ENCODE data around the gene MLLT10. TPM values are rescaled to one million over a fixed set of nuclear protein-coding genes. Genes with fewer than 3 reads are reported as not detected.

MLLT10 gene
- total and polyA plus RNA-seq, 2 donors (not counting 3 experiments of a cell fraction or from before 2014, with no cell fraction given): 35.4 to 54.0 TPM

- Histone ChIP-seq H3K9me3 (replicated peaks; ENCODE audit: control insufficient read depth, insufficient read depth, low read length) (no peaks in the 10 kb centered on the region), H3K9me1 (replicated peaks; ENCODE audit: control insufficient read depth, extremely low read depth, insufficient read depth, low read length) (no peaks in the 10 kb centered on the region), H4K20me1 (replicated peaks; ENCODE audit: control insufficient read depth, extremely low read depth, insufficient read depth, low read length) (no peaks in the 10 kb centered on the region), H3K4me2 (ENCODE audit: insufficient read depth, low read length) (no peak overlapping the region), H3K9ac (replicated peaks; ENCODE audit: extremely low read depth, insufficient read depth, low read length) (no peak overlapping the region), H3K79me2 (ENCODE audit: control insufficient read depth, insufficient read depth, low read length) (peaks cover 30% of the 10 kb centered on the region), H3K27me3 (ENCODE audit: control insufficient read depth in 2 of 2, insufficient read depth in 2 of 2, low read length in 2 of 2) (no peaks in the 10 kb centered on the region), H3K27ac (ENCODE audit: insufficient read depth, low read depth, low read length) (no peak overlapping the region), H3K4me3 (replicated peaks in 1 of 3; ENCODE audit: insufficient read depth in 1 of 3, low read depth in 1 of 3, low read length in 3 of 3) (no peak overlapping the region), H3K36me3 (ENCODE audit: control insufficient read depth in 2 of 2, extremely low read depth in 1 of 2, insufficient read depth in 2 of 2, low read length in 2 of 2) (peaks cover 0 to 3% of the 10 kb centered on the region in 2 experiments), H2AFZ (ENCODE audit: low read depth, low read length) (no peak overlapping the region), H3K4me1 (ENCODE audit: control insufficient read depth, extremely low read depth, insufficient read depth, low read length) (no peaks in the 10 kb centered on the region)
- TF ChIP-seq FOS (IDR thresholded peaks at IDR 0.05; ENCODE audit: borderline replicate concordance, insufficient read depth, low read length) (no peak), MAX (IDR thresholded peaks at IDR 0.05; ENCODE audit: insufficient read depth, insufficient read length) (no peak), EZH2 (IDR thresholded peaks at IDR 0.05; ENCODE audit: borderline replicate concordance, low read depth, low read length, severe bottlenecking) (no peak), GATA2 (IDR thresholded peaks at IDR 0.05; ENCODE audit: insufficient read depth, insufficient read length, low read depth, low read length) (no peak), POLR2AphosphoS5 (IDR thresholded peaks at IDR 0.05; ENCODE audit: insufficient read depth, low read depth, low read length) (no peak), POLR2A (IDR thresholded peaks at IDR 0.05; ENCODE audit: low read depth, low read length) (no peak), MYC (IDR thresholded peaks at IDR 0.05; ENCODE audit: low read depth, low read length) (no peak)
- intact Hi-C loops (cut with micrococcal nuclease): no loop called here
- DNase-seq (ENCODE audit: low read depth, low spot score) (no peak), FAIRE-seq (no peak)
- ChIA-PET POLR2A (no interaction called here), CTCF (interaction anchor here (1.3 to 1.6 kb wide), 3 partner anchors 10 to 24 kb away, joined by 3 read pairs; no protein-coding TSS in a partner anchor)
- BruUV-seq (replicated peaks): no TSS peak
- dilution Hi-C loops (cut with MboI; ENCODE audit: extremely low pct_ligation_motif_present, low sequenced_read_pairs): no loop called here
Observed at GRCh38 chr10:21637795-21638194, 103.8 kb downstream of the MLLT10 start.

GRCh38 chr10:21638681-21639080, 104.6 kb downstream of the MLLT10 start:
- intact Hi-C loops (cut with micrococcal nuclease): no loop called here
- peaks cover 32% of the 10 kb centered on the region for H3K79me2 ChIP-seq (ENCODE audit: control insufficient read depth, insufficient read depth, low read length)

More at GRCh38 chr10:21638681-21639080, 104.6 kb downstream of the MLLT10 start:
- Histone ChIP-seq H3K4me1 (ENCODE audit: control insufficient read depth, extremely low read depth, insufficient read depth, low read length) (no peaks in the 10 kb centered on the region), H3K27me3 (ENCODE audit: control insufficient read depth in 2 of 2, insufficient read depth in 2 of 2, low read length in 2 of 2) (no peaks in the 10 kb centered on the region), H3K27ac (ENCODE audit: insufficient read depth, low read depth, low read length) (no peak overlapping the region), H3K9me1 (replicated peaks; ENCODE audit: control insufficient read depth, extremely low read depth, insufficient read depth, low read length) (no peaks in the 10 kb centered on the region), H3K9me3 (replicated peaks; ENCODE audit: control insufficient read depth, insufficient read depth, low read length) (no peaks in the 10 kb centered on the region), H3K4me2 (ENCODE audit: insufficient read depth, low read length) (no peak overlapping the region), H3K4me3 (replicated peaks in 1 of 3; ENCODE audit: insufficient read depth in 1 of 3, low read depth in 1 of 3, low read length in 3 of 3) (no peak overlapping the region), H2AFZ (ENCODE audit: low read depth, low read length) (no peak overlapping the region), H4K20me1 (replicated peaks; ENCODE audit: control insufficient read depth, extremely low read depth, insufficient read depth, low read length) (no peaks in the 10 kb centered on the region), H3K9ac (replicated peaks; ENCODE audit: extremely low read depth, insufficient read depth, low read length) (no peak overlapping the region), H3K36me3 (ENCODE audit: control insufficient read depth in 2 of 2, extremely low read depth in 1 of 2, insufficient read depth in 2 of 2, low read length in 2 of 2) (peaks cover 0 to 3% of the 10 kb centered on the region in 2 experiments)
- DNase-seq (ENCODE audit: low read depth, low spot score): no peak
- CTCF ChIA-PET: interaction anchor here (1.3 kb wide), 1 partner anchor 23 kb away, joined by 3 read pairs; no protein-coding TSS in a partner anchor
- TF ChIP-seq MYC (IDR thresholded peaks at IDR 0.05; ENCODE audit: low read depth, low read length) (no peak), FOS (IDR thresholded peaks at IDR 0.05; ENCODE audit: borderline replicate concordance, insufficient read depth, low read length) (no peak), POLR2A (IDR thresholded peaks at IDR 0.05; ENCODE audit: low read depth, low read length) (no peak), CTCF (IDR thresholded peaks at IDR 0.05; ENCODE audit: extremely low read depth in 1 of 2, insufficient read depth in 1 of 2, low read depth in 1 of 2, low read length in 2 of 2) (no peak), POLR2AphosphoS5 (IDR thresholded peaks at IDR 0.05; ENCODE audit: insufficient read depth, low read depth, low read length) (no peak), MAX (IDR thresholded peaks at IDR 0.05; ENCODE audit: insufficient read depth, insufficient read length) (no peak), JUN (IDR thresholded peaks at IDR 0.05; ENCODE audit: borderline replicate concordance, insufficient read depth, insufficient read length, low read depth) (no peak), EZH2 (IDR thresholded peaks at IDR 0.05; ENCODE audit: borderline replicate concordance, low read depth, low read length, severe bottlenecking) (no peak), GATA2 (IDR thresholded peaks at IDR 0.05; ENCODE audit: insufficient read depth, insufficient read length, low read depth, low read length) (no peak)
- POLR2A ChIA-PET: no interaction called here
- BruUV-seq (replicated peaks): no TSS peak
- dilution Hi-C loops (cut with MboI; ENCODE audit: extremely low pct_ligation_motif_present, low sequenced_read_pairs): no loop called here
- FAIRE-seq: no peak

Measured in endothelial cell of umbilical vein (primary cell).